SU-DHL-6 (cell line): ENCODE results near the gene GSC.

Experiments used
- H2AFZ ChIP-seq: fragments of 200-600 bp; sonication (generic); 2 replicates; pipeline ENCODE4 v1.6.1; 2014; ENCODE audit warnings: low read depth, mild to moderate bottlenecking, moderate library complexity, mixed read lengths, antibody characterized with exemption, low read length; ENCODE audit not compliant: severe bottlenecking
- H3F3A ChIP-seq: fragments of 200-600 bp; shearing (Covaris generic); 2 replicates; pipeline ENCODE4 v1.6.0; 2016; ENCODE audit warnings: antibody characterized with exemption, mild to moderate bottlenecking; ENCODE audit not compliant: insufficient read depth
- H3K27ac ChIP-seq: fragments of 200-600 bp; sonication (generic); 2 replicates; pipeline ENCODE4 v1.5.1; 2016; ENCODE audit warnings: low read depth, mild to moderate bottlenecking, low read length, moderate library complexity, mixed read lengths
- H3K27me3 ChIP-seq: fragments of 200-600 bp; sonication (generic), shearing (Covaris generic); 2 replicates; pipeline ENCODE4 v1.6.0; 2014; ENCODE audit warnings: mild to moderate bottlenecking, low read length
- H3K36me3 ChIP-seq: fragments of 200-600 bp; sonication (generic); 2 replicates; pipeline ENCODE4 v1.6.1; 2014; ENCODE audit warnings: mild to moderate bottlenecking, low read length, mixed read lengths
- H3K4me2 ChIP-seq: fragments of 300-600, 200-600 bp; shearing (Covaris generic), sonication (generic); 2 replicates; pipeline ENCODE4 v1.6.0; 2014; ENCODE audit warnings: low read length, low read depth, mild to moderate bottlenecking; ENCODE audit not compliant: poor library complexity, severe bottlenecking
- H3K4me3 ChIP-seq: fragments of 200-600 bp; sonication (generic); 2 replicates; pipeline ENCODE4 v1.5.1; 2014; ENCODE audit warnings: antibody characterized with exemption, low read length, mild to moderate bottlenecking, mixed read lengths; ENCODE audit not compliant: insufficient read depth, poor library complexity, severe bottlenecking
- H3K79me2 ChIP-seq: fragments of 200-600 bp; sonication (generic); 2 replicates; pipeline ENCODE4 v1.6.1; 2014; ENCODE audit warnings: mild to moderate bottlenecking, low read length, moderate library complexity; ENCODE audit not compliant: insufficient read depth
- H3K9ac ChIP-seq: fragments of 200-600 bp; sonication (generic); 2 replicates; pipeline ENCODE4 v1.7.0; 2014; ENCODE audit warnings: mild to moderate bottlenecking, low read length
- H3K9me2 ChIP-seq: fragments of 200-600 bp; sonication (generic); replicated peaks from 2 replicates; pipeline ENCODE4 v1.6.1; 2014; ENCODE audit warnings: low read length; ENCODE audit not compliant: insufficient read depth
- H3K9me3 ChIP-seq: fragments of 200-600 bp; sonication (generic); 2 replicates; pipeline ENCODE4 v1.6.1; 2014; ENCODE audit warnings: low read length, mixed read lengths; ENCODE audit not compliant: insufficient read depth
- H4K20me1 ChIP-seq: fragments of 200-600 bp; sonication (generic); 2 replicates; pipeline ENCODE4 v1.6.1; 2014; ENCODE audit warnings: low read depth, mild to moderate bottlenecking, antibody characterized with exemption, low read length, moderate library complexity, mixed read lengths
- EZH2phosphoT487 ChIP-seq: fragments of 200-600 bp; sonication (generic), shearing (Covaris generic); conservative IDR thresholded peaks from 2 replicates; pipeline ENCODE4 v1.6.1; 2018; ENCODE audit warnings: mild to moderate bottlenecking, antibody characterized with exemption, low read length, moderate library complexity, mixed read lengths
- TF ChIP-seq, protein P1 (sequence below): fragments of 200-600 bp; sonication (generic); IDR thresholded peaks from one replicate; pipeline ENCODE4 v1.5.1; 2017; ENCODE audit warnings: antibody characterized with exemption, mild to moderate bottlenecking, low read length, moderate library complexity; ENCODE audit not compliant: insufficient read depth, poor library complexity, severe bottlenecking

The GSC gene

DNA sequence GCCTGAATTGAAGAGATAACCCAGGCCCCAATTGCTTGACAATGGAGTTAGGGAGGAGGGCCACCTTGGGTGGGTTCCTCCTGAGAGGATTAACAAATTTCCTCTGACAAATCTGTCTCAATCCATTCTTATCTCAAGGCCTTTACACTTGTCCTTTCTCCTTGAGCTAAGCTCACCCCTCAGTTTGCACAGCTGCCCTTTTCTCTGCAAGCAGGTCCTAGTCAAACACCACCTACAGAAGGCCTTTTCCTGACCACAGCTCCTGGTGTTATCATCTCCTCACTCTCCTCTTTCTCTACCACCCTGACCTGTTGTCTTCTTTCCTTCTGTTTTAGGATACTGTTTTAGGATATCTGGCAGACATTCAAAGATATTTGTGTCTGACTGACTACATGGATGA is 26.4 kb upstream of the GSC start:
- H3K4me3 ChIP-seq = no peak overlapping the region
- no peaks in the 10 kb centered on the region for H3K79me2 ChIP-seq
- H3K27ac ChIP-seq = no peak overlapping the region
- TF ChIP-seq EZH2phosphoT487 = no peak
- TF ChIP-seq, protein P1, sequence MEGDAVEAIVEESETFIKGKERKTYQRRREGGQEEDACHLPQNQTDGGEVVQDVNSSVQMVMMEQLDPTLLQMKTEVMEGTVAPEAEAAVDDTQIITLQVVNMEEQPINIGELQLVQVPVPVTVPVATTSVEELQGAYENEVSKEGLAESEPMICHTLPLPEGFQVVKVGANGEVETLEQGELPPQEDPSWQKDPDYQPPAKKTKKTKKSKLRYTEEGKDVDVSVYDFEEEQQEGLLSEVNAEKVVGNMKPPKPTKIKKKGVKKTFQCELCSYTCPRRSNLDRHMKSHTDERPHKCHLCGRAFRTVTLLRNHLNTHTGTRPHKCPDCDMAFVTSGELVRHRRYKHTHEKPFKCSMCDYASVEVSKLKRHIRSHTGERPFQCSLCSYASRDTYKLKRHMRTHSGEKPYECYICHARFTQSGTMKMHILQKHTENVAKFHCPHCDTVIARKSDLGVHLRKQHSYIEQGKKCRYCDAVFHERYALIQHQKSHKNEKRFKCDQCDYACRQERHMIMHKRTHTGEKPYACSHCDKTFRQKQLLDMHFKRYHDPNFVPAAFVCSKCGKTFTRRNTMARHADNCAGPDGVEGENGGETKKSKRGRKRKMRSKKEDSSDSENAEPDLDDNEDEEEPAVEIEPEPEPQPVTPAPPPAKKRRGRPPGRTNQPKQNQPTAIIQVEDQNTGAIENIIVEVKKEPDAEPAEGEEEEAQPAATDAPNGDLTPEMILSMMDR = no peak
- no peaks in the 10 kb centered on the region for H3K9me3 ChIP-seq
- no peaks in the 10 kb centered on the region for H3K36me3 ChIP-seq
- H3K27me3 ChIP-seq = no peaks in the 10 kb centered on the region
- H3F3A ChIP-seq = no peaks in the 10 kb centered on the region
- H4K20me1 ChIP-seq = no peaks in the 10 kb centered on the region
- H2AFZ ChIP-seq = no peak overlapping the region
- H3K4me2 ChIP-seq = no peak overlapping the region
- no peak overlapping the region for H3K9ac ChIP-seq
- no peaks in the 10 kb centered on the region for H3K9me2 ChIP-seq

DNA sequence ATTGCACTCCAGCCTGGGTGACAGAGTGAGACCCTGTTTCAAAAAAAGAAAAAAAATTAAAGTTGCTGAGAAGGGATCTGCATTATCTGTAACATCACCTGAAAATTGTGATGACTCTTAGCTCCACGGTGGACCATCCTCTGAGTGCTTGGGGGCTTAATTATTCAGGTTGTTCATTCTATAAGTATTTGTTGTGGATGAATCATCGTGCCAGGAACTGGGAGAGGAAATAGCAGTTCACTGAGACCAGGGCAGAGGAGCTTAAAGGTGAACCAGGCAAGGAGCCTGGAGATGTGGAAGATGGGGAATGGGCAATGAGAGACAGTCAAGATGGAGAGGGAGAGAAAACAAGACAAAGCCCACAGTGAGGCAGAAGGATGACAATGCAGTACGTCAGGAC is 25.5 kb upstream of the GSC start:
- no peaks in the 10 kb centered on the region for H3K79me2 ChIP-seq
- H2AFZ ChIP-seq = no peak overlapping the region
- H3F3A ChIP-seq = no peaks in the 10 kb centered on the region
- H3K9me3 ChIP-seq = no peaks in the 10 kb centered on the region
- TF ChIP-seq, protein P1 = no peak
- TF ChIP-seq EZH2phosphoT487 = no peak
- H3K4me3 ChIP-seq = no peak overlapping the region
- H3K9ac ChIP-seq = no peak overlapping the region
- no peak overlapping the region for H3K4me2 ChIP-seq
- H4K20me1 ChIP-seq = no peaks in the 10 kb centered on the region
- no peaks in the 10 kb centered on the region for H3K27me3 ChIP-seq
- no peaks in the 10 kb centered on the region for H3K36me3 ChIP-seq
- no peaks in the 10 kb centered on the region for H3K9me2 ChIP-seq
- no peak overlapping the region for H3K27ac ChIP-seq

DNA sequence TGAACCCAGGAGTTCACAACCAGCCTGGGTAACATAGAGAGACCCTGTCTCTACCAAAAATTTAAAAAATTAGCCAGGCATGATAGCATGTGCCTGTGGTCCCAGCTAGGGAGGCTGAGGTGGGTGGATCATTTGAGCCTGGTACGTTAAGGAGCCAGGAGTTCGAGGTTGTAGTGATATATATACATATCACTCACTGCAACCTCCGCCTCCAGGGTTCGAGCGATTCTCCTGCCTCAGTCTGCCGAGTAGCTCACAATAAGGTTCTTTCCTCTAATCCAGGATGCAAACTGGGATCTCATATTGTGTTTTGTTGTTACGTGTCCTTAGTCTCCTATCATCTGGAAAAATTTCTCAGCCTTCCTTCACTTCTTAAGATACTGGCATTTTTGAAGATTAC is 24.0 kb upstream of the GSC start:
- Histone ChIP-seq H3F3A (no peaks in the 10 kb centered on the region), H4K20me1 (no peaks in the 10 kb centered on the region), H3K4me3 (no peak overlapping the region), H2AFZ (no peak overlapping the region), H3K9me3 (no peaks in the 10 kb centered on the region), H3K27ac (no peak overlapping the region), H3K79me2 (no peaks in the 10 kb centered on the region), H3K27me3 (no peaks in the 10 kb centered on the region), H3K9me2 (no peaks in the 10 kb centered on the region), H3K9ac (no peak overlapping the region), H3K4me2 (no peak overlapping the region), H3K36me3 (no peaks in the 10 kb centered on the region)
- no peak for TF ChIP-seq EZH2phosphoT487
- TF ChIP-seq, protein P1 = no peak

DNA sequence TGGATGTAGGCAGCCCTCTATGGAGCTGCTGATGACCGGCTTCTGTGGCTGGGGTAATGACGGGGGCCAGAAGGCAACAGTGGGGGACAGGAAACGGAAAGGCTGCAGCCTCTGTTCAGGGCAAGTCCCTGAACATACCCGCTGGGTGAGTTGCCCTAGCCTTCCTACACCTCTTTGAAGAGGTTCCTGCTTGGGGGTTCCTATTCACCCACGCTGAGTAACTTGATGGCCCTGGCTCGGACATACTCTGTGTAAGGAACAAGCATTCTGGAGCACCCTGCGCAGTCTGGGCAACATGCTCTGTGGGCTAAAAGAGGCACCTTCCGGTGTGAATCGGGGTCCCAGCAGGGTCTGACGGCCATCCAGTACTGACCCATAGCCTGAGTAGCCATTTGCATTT is 17.7 kb upstream of the GSC start:
- Histone ChIP-seq H3K4me3 (no peak overlapping the region), H3K9me3 (no peaks in the 10 kb centered on the region), H2AFZ (no peak overlapping the region), H3K9ac (no peak overlapping the region), H3K36me3 (no peaks in the 10 kb centered on the region), H3K79me2 (no peaks in the 10 kb centered on the region), H4K20me1 (no peaks in the 10 kb centered on the region), H3K4me2 (no peak overlapping the region), H3K27me3 (no peaks in the 10 kb centered on the region), H3K27ac (no peak overlapping the region), H3F3A (no peaks in the 10 kb centered on the region), H3K9me2 (no peaks in the 10 kb centered on the region)
- no peak for TF ChIP-seq EZH2phosphoT487
- TF ChIP-seq, protein P1 = no peak
